ENCODE measurements around the gene TRIM28. TPM values are rescaled to one million over a fixed set of nuclear protein-coding genes. Genes with fewer than 3 reads are reported as not detected.

The TRIM28 gene
- total and polyA plus RNA-seq, 9 of the 15 experiments (the other 6 are each of a cell fraction or from before 2014, with no cell fraction given) = 12.1 to 797 (median 490) TPM

GRCh38 chr19:58554494-58555368, 10.9 kb downstream of the TRIM28 start, which contains the start of gene CHMP2A (continued):
- TF ChIP-seq THRB (CRISPR knock-in tag; conservative IDR thresholded peaks at IDR 0.05) (no peak), NCOA1 (IDR thresholded peaks at IDR 0.05; ENCODE audit: low read depth) (peak; percentile 92), SLC30A9 (CRISPR knock-in tag; IDR thresholded peaks at IDR 0.05) (no peak), ZNF57 (CRISPR knock-in tag; IDR thresholded peaks at IDR 0.05) (no peak), SETDB1 (IDR thresholded peaks at IDR 0.05; ENCODE audit: low read length) (no peak), HSF4 (CRISPR knock-in tag; IDR thresholded peaks at IDR 0.05; ENCODE audit: borderline replicate concordance) (no peak), PHB2 (IDR thresholded peaks at IDR 0.05; ENCODE audit: low read depth) (no peak), MIER1 (IDR thresholded peaks at IDR 0.05; ENCODE audit: low read depth) (no peak), RNF2 (IDR thresholded peaks at IDR 0.05) (peak; percentile 57; the same call in 1 of the 2 replicates), FOXA3 (CRISPR knock-in tag; conservative IDR thresholded peaks at IDR 0.05 in 1 of 2, IDR thresholded peaks at IDR 0.05 in 1 of 2) (no peak), PHF8 (IDR thresholded peaks at IDR 0.05; ENCODE audit: borderline replicate concordance, low read length) (peak; percentile 86; the same call in 1 of the 2 replicates), OTX1 (CRISPR knock-in tag; IDR thresholded peaks at IDR 0.05) (peak; percentile 27), E2F8 (IDR thresholded peaks at IDR 0.05; ENCODE audit: low read depth, partially characterized antibody) (peak; percentile 93), CCAR2 (IDR thresholded peaks at IDR 0.05; ENCODE audit: low read depth, low read length) (no peak), BMI1 (IDR thresholded peaks at IDR 0.05; ENCODE audit: low read length) (no peak), ZNF398 (CRISPR knock-in tag; IDR thresholded peaks at IDR 0.05) (no peak), ZNF766 (CRISPR knock-in tag; conservative IDR thresholded peaks at IDR 0.05) (no peak), ZC3H4 (CRISPR knock-in tag; IDR thresholded peaks at IDR 0.05; ENCODE audit: borderline replicate concordance) (no peak), MITF (IDR thresholded peaks at IDR 0.05) (no peak), ZFP36 (IDR thresholded peaks at IDR 0.05; ENCODE audit: low read depth, low read length, partially characterized antibody) (no peak), ELF2 (CRISPR knock-in tag; IDR thresholded peaks at IDR 0.05) (peak; percentile 94), ETV1 (tag; conservative IDR thresholded peaks at IDR 0.05; ENCODE audit: low read depth) (peak; percentile 88)

Data from K562 (cell line).